HG03442 (cell line): ENCODE measurements around the gene RAB3GAP2.
"Not testable (repeated sequence)": the region's sequence is repeated elsewhere in the genome, so short reads cannot be mapped to it uniquely, and the experiment has no call there.

Source experiments
- ATAC-seq: cut with Tn5 transposase; IDR thresholded peaks from one replicate; pipeline ENCODE4 v1.9.1; 2021; ENCODE audit warnings: mild to moderate bottlenecking, moderate library complexity; ENCODE audit not compliant: unreplicated experiment

The RAB3GAP2 gene

GRCh38 chr1:220157738-220158137 is 114.5 kb downstream of the RAB3GAP2 start:
- ATAC-seq, result no peak

GRCh38 chr1:220156620-220157146 is 115.6 kb downstream of the RAB3GAP2 start:
- no peak for ATAC-seq

GRCh38 chr1:220153147-220153546 is 119.1 kb downstream of the RAB3GAP2 start:
- no peak for ATAC-seq

- no peak for ATAC-seq
Observed at GRCh38 chr1:220151454-220151853, 120.8 kb downstream of the RAB3GAP2 start.

- peak; percentile 70 for ATAC-seq
Observed at GRCh38 chr1:220149742-220150141, 122.5 kb downstream of the RAB3GAP2 start.

GRCh38 chr1:220144051-220144450 is 128.2 kb downstream of the RAB3GAP2 start:
- no peak for ATAC-seq

GRCh38 chr1:220139966-220140365 is 132.3 kb downstream of the RAB3GAP2 start:
- ATAC-seq, result no peak

- ATAC-seq, result no peak
Observed at GRCh38 chr1:220137019-220137786, 135.1 kb downstream of the RAB3GAP2 start.

GRCh38 chr1:220135755-220136154 is 136.5 kb downstream of the RAB3GAP2 start:
- ATAC-seq, result no peak

GRCh38 chr1:220129479-220130210 is 142.6 kb downstream of the RAB3GAP2 start:
- ATAC-seq, result no peak

- ATAC-seq, result no peak
Observed at GRCh38 chr1:220127076-220127475, 145.2 kb downstream of the RAB3GAP2 start.

- no peak for ATAC-seq
Observed at GRCh38 chr1:220124542-220124941, 147.7 kb downstream of the RAB3GAP2 start.

GRCh38 chr1:220123889-220124288 is 148.4 kb downstream of the RAB3GAP2 start:
- ATAC-seq, result no peak

GRCh38 chr1:220123066-220123465 is 149.2 kb downstream of the RAB3GAP2 start:
- no peak for ATAC-seq

GRCh38 chr1:220121791-220122530 is 150.3 kb downstream of the RAB3GAP2 start:
- ATAC-seq, result no peak

- ATAC-seq, result no peak
Observed at GRCh38 chr1:220119043-220119512, 153.2 kb downstream of the RAB3GAP2 start.

GRCh38 chr1:220113136-220113695 is 159.0 kb downstream of the RAB3GAP2 start:
- ATAC-seq, result no peak

GRCh38 chr1:220112600-220112999 is 159.7 kb downstream of the RAB3GAP2 start:
- ATAC-seq, result not testable (repeated sequence)

- not testable (repeated sequence) for ATAC-seq
Observed at GRCh38 chr1:220110473-220110872, 161.8 kb downstream of the RAB3GAP2 start.

- no peak for ATAC-seq
Observed at GRCh38 chr1:220099826-220100225, 172.4 kb downstream of the RAB3GAP2 start.
